SK-MEL-5 (cell line): Measurements from ENCODE around the gene TMC5. TPM values are rescaled to one million over a fixed set of nuclear protein-coding genes. Genes with fewer than 3 reads are reported as not detected.
A peak's percentile ranks its signal among the peaks of the same experiment; 100 is the strongest.

Experiments
- DNase-seq: peaks from one replicate; pipeline ENCODE4 v3.0.0-alpha.2; 2016; ENCODE audit warnings: low read depth, low spot score
- in situ Hi-C: cut with HindIII; loops from 2 replicates; pipeline ENCODE4 v1.10.0; 2016; ENCODE audit warnings: low sequenced_read_pairs, high pct_unique_total_duplicates, low pct_unique_long_range_greater_than_20kb
- total RNA-seq: library from RNA; depleted of rRNA; stranded (reverse); fragments of >200 nt; shearing (Covaris generic); gene quantifications from 2 replicates; pipeline ENCODE4 v1.2.3, GENCODE V29; 2014

TMC5 gene
- total RNA-seq, 1 experiment from 2014 or later, result not detected

DNA sequence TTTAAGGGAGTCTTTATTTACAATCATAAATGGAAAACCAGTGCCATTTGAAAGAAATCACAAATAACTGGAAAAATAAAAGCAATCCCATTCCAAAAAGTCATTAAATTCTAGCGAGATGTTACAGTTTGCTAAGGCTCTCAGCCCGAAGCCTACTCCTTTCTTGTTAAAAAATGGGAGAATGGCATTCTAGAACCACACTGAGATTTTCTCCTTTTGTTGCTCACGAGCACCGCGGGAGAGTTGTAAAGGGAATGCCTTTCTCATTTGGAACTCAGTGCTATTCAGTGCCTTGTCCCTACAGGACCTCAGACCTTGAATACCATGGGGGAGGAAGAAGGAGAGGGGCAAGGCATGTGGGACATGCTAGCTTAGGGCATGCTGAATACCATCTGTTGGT, 67.9 kb downstream of the TMC5 start:
- in situ Hi-C loops, result no loop called here

DNA sequence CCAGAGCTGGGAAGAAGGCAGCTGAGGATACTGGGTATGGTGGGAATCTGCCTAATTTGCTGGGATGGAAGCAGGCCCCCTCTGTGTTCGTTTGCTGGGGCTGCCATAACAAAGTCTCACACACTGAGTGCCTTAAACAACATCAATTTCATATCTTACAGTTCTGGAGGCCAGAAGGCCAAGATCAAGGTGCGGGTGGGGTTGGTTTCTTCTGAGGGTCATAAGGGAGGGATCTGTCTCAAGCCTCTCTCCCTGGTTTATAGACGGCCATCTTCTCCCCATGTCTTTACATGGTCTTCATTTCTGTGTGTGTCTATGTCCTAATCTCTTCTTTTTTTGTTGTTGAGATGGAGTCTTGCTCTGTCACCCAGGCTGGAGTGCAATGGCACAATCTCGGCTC, 68.4 kb downstream of the TMC5 start:
- DNase-seq, result no peak
- in situ Hi-C loops, result no loop called here

More for the DNA sequence above, 67.9 kb downstream of the TMC5 start:
- DNase-seq, result no peak

DNA sequence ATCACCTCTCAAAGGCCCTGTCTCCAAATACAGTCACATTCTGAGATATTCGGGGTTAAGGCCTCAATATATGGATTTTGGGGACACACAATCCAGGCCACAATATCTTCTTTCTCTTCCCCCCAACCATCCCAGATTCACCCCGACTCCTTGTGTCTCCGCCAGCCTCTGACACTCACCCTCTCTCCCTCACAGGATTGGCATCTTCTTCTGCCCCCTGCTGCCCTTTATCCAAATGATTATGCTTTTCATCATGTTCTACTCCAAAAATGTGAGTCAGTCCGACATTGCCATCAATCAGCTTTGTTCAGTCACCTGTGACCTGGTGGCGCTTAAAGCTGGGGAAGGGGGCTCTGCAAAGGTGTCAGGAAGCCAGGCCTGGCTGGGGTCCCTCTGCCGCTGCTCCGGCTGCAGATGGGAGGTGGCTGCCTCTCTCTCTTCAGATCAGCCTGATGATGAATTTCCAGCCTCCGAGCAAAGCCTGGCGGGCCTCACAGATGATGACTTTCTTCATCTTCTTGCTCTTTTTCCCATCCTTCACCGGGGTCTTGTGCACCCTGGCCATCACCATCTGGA, 69.2 kb downstream of the TMC5 start:
- DNase-seq, result peak; percentile 35
- in situ Hi-C loops, result no loop called here

DNA sequence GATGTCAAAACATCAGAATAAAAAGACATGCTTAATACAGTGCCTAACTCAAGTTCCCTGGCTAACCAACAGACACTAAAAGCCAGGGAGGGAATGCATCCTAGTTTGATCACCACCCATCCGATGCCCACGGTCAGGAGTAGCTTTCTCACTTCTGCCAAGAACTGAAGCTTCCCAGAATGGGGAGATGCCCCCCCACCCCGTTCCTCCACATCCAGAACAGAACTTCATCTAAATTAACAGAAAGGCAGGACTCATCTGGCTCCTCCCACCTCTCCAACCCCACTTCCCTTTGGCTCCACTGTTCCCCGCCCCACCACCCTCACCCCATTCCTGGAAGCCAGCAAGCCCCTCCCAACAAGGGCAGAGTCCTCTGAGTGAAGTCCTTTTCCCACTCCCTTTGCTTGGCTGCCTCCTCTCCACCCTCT, 70.5 kb downstream of the TMC5 start:
- no peak for DNase-seq
- in situ Hi-C loops, result no loop called here

DNA sequence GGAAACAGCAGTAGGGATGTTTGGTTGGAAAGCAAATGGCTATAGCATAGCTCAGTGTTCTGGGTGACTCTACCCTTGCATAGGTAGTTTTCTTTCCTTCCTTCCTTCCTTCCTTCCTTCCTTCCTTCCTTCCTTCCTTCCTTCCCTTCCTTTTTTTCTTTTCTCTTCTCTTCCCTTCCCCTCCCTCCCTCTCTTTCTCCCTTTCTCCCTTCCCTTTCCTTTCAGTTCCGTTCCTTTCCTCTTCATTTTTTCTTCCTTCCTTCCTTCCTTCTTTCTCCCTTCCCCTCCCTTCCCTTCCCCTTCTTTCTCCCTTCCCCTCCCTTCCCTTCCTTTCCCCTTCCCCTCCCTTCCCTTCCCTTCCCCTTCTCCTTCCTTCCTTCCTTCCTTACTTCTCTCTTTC, 72.9 kb downstream of the TMC5 start:
- no peak for DNase-seq
- in situ Hi-C loops, result no loop called here

DNA sequence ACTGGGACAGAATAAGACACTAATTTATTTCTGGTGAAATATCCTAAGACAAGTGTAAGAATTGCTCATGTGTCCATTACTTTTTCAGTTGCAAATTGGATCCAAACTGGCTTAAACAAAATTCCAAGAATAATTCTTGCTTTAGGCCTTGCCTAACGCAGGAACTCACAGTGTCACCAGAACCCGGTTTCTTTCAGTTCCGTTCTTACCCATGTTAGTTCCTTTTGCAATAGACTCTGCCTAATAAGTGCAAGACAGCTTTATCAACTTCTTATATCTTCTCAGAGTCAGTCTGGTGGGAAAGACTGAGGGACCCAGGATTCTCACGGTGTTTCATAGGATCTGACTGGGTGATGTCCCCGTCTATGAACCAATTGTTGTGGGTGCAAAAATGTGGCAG, 79.5 kb downstream of the TMC5 start:
- DNase-seq, result no peak
- in situ Hi-C loops, result no loop called here

DNA sequence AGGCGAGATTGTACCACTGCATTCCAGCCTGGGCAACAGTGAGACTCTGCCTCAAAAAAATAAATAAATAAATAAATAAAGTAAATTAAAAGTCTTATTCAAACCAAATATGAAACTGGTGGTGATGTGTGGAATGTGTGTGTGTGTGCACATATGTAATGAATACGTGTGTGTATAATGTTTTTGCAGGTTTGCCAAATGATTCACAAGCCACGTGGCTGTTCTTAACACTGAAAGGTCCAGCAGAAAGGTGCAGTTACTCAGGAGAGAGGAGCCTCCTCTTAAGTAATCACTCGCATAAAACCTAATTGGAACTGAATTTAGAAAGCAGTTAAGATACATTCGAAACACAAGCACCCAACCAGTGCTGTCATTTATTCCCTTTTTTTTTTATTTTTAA, 81.3 kb downstream of the TMC5 start:
- DNase-seq, result no peak
- in situ Hi-C loops, result no loop called here

DNA sequence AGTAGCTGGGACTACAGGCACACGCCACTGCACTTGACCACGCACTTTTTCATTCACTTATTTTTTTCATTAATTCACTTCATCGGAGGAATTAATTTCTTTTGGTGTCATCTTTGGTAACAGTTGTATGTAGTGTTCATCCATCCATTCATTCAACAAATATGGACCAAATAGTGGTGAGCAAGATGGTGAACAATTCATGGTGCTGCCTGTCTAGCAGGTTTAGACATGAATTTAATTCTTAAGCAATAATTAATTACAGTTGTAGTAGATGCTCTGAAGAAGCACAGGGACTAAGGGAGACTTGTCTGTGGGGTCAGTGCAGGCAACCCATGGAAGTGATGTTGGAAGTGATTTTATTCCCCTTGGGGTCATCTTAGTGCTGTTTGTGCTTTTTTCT, 81.8 kb downstream of the TMC5 start:
- DNase-seq, result no peak
- in situ Hi-C loops, result no loop called here

DNA sequence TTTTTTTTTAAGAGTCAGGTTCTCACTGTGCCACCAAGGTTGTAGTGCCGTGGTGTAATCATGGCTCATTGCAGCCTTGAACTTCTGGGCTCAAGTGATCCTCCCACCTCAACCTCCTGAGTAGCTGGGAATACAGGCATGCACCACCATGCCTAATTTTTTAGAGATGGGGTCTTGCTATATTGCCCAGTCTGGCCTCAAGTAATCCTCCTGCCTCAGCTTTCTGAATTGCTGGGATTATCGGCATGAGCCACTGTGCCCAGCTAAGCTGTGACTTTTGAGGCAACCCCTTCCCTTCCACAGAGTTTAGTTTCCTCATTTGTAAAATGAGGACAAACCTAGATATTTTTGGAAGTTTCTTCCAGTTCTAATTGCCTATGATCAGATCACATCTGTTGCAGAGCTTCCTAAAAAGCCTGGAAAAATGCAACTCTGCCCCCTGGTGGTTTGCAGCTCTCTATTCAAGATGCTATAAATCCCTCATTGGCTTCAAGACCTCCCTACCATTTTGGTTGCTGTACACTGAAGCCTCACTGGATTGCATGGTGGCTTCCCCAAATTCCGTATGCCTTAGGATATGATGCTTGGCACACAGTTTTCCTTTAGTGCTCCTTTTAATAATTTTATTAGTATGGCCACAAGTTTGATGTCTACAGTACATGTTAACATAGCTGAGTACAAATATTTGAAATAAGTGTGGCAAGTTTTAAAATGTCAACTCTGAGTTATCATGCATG, 84.9 kb downstream of the TMC5 start:
- DNase-seq, result peak; percentile 80
- in situ Hi-C loops, result no loop called here

DNA sequence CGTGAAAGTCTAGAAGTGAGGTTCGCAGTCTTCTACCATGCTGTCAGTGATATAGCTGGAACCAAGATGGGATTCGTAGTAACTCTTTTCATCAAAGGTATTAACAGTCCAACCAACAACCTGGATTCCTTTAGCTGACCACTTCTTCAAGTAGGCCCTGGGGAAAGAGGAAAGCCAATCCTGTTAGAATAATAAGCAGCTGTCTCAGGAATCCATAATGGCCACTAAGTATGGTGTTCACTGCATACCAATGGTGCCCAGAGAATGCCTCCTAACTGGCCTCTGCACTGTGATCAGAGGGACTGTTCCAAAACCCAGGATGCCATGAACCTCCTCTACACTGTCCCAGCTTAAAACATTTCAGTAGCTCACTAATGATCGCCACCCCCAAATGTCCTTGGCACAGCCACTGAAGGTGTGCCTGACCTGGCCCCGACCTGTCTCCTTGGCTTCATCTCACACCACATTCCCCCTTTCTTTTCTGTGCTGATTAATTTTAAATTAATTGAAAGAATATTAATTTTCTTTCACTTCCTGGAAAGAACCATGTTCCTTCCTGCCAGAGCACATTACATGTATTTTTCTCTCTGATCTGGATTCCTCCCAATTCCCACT, 85.9 kb downstream of the TMC5 start:
- in situ Hi-C loops, result no loop called here
- no peak for DNase-seq

DNA sequence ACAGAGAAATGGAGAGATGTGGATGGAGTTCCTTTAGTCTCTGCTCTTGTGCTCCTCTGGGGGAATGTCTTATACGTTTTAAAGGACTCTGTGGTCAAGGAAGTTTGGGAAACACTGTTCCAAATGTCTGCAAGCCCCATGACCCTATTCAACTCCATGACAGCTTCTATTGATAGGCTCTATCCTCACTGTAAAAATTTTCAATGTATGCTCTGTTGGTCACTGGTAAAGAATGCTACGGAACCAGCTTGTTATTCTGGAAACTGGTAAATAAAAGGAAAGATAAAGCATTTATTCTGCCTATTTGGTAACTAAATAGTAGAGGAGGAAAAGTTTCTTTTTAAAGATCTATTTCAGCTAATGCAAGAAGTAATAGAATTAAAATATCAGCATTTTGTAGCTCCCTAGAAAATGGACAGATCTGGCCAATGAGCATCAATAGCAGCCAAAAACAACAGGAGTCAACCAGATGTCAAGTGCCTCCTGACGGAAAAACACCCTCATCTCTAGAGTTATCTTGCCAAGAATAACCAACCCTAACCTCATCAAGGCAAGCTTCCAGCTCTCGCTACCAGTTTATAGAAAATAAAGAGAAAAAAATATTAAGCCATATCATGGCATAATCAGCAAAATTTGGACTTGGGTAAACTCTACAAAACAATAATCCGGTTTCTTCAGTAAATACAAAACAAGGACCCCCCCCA, 88.1 kb downstream of the TMC5 start:
- in situ Hi-C loops, result no loop called here
- DNase-seq, result no peak

DNA sequence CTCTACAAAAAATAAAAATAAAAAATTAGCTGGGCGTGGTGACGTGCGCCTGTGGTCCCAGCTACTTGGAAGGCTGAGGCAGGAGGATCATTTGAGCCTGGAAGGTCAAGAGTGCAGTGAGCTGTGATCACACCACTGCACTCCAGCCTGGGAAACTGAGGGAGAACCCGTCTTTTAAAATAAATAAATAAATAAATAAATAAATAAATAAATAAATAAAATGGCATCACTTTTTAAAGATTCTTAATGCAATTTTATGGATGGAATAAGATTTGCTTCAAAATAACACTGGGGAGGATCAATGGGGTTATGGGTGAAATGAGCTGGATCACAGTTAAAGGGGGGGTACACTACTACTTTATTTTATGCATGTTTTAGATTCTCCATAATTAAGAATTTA, 89.3 kb downstream of the TMC5 start:
- in situ Hi-C loops, result no loop called here
- no peak for DNase-seq

DNA sequence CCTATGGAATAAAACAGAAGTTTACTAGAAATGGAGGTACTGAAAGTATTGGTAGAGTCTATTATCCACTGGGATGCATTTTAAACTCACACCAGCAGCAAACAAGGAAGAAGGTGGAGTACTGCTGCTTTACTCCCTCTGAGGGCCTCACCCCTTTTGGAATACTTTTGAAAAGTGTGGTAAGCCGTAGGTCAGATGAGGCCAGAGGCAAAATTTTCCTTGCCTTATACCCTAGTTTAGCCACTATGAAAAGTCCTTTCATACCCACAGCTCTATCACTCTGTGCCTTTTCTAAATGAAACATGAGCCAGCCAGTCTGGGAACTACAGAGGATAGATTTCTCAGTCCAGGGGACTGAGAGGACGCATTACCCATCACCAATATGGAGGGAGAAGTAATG, 90.2 kb downstream of the TMC5 start:
- in situ Hi-C loops, result no loop called here

DNA sequence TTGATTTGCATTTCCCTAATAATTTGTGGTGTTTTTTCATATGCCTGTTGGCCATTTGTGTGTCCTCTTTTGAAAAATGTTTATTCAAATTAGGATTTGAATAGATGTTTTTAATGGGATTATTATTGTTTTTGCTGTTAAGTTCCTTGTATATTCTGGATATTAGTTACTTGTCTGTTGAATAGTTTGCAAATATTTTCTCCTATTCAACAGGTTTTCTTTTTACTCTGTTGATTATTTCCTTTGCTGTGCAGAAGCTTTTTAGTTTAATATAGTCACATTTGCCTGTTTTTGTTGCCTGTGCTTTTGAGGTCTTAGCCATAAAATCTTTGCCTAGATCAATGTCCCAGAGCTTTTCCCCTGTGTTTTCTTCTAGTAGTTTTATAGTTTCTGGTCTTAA, 94.6 kb downstream of the TMC5 start:
- in situ Hi-C loops, result no loop called here
- DNase-seq, result no peak

More for the DNA sequence above, 90.2 kb downstream of the TMC5 start:
- DNase-seq, result peak; percentile 43

DNA sequence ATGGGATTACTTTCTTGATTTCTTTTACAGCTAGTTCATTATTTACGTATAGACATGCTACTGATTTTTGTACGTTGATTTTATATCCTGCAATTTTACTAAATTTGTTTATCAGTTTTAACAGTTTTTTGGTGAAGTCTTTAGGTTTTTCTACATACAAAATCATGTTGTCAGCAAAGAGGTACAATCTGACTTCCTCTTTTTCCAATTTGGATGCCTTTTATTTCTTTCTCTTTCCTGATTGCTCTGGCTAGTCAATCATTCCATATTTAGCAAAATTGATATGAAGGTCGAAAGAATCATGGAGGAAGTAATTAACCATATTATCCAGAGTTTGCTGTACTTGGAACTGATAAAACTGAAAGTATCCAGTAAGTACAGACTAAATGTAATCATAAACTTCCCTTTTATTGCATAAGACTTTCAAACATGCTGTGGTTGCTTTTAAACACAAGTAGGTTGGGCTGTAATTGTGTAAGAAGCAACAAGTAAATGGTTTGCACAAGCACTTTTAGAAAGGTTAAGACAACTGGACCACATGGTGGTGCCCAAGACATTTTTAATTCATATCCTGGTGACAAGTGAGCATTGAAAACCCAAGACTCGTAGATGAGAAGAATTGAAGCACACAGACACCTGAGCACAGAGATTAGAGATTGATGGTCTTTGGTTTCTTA, 95.8 kb downstream of the TMC5 start:
- DNase-seq, result no peak
- in situ Hi-C loops, result no loop called here

DNA sequence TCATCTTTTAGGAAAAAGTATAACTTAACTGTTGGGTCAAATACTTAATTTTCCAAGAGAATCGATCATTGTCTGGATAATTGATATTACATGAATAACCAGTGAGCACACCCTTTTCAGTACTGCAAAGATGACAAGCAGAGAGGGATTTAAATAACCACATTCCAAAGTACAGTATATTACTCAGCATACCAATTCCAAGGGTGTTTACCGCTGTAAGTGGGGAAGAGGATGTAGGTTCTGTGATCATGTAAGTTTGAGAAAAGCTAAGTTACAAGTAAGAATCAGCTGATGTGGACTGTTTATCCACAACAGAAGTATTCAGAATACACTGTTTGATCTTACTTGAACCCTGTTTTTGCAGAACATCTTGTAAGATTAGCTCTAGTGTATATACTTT, 98.1 kb downstream of the TMC5 start:
- in situ Hi-C loops, result no loop called here
- DNase-seq, result no peak

DNA sequence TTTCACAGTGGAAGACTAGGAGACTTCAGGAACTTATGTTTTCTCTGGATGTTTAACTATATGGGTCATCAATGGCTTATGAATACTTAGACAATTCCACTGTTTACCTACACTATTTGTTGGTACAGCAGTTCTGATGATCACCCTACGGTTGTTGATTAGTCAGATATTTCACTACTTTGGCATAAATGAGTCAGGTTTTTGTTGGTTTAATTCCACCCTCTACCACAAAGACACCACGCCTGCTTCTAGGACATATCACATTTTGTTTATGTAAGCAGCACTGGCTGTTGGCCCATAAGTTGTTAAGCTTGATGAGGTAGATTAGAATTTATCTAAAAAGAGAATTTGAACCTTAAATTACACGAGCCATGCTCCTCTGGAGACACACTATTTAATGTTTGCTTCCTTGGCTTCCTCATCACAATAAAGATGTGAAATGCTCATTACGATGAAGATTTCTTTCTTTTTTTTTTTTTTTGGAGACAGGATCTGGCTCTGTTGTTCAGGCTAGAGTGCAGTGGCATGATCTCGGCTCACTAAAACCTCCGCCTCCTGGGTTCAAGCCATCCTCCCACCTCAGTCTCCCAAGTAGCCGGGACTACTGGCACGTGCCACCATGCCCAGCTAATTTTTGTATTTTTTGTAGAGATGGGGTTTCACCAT, 99.9 kb downstream of the TMC5 start:
- DNase-seq, result no peak
- in situ Hi-C loops, result no loop called here

DNA sequence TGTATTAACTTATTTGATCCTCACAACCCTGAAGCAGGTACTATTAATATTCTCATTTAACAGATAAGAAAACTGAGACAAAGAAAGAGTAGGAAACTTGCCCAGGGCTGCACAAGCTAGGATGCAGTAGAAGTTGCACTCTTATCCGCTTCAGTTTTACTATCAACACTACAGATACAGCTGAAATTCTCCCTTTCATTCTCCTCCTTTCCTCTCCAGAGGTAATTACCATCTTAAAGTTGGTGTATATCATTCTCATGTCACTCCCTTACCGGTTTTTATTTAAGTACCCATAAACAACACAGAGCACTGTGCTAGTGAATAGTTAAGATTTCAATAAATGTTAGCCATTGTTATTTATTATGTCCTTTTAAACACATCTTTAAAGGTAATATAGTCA, 100.7 kb downstream of the TMC5 start:
- no peak for DNase-seq
- in situ Hi-C loops, result no loop called here
